K562 (cell line): ENCODE results near the gene WNK2. TPM values are rescaled to one million over a fixed set of nuclear protein-coding genes. Genes with fewer than 3 reads are reported as not detected.

ENCODE experiments used
- ATAC-seq: fragments of 200-7000 bp; cut with Tn5 transposase; 3 replicates; pipeline ENCODE4 v1.9.1; 2020; ENCODE audit warnings: moderate library complexity
- BruUV-seq: library from RNA; stranded (reverse); fragments of 400-500 nt; replicated peaks from 2 replicates; lab custom pipeline; 2021; lab: Mats Ljungman, UMichigan
- CTCF ChIA-PET: fragments of 300-600 bp; formaldehyde crosslinking; extraction: SDS; loops from one replicate; lab custom pipeline; 2021; ENCODE audit warnings: low intra/inter-chr PET ratio; lab: Yijun Ruan, JAX
- POLR2A ChIA-PET: fragments of 300-600, 350-650 bp; sonication (Branson Sonifier 250); formaldehyde crosslinking; extraction: SDS; loops from one replicate; lab custom pipeline; 2021; ENCODE audit warnings: antibody characterized with exemption, inconsistent platforms; lab: Yijun Ruan, JAX
- DNase-seq, 4 experiments: peaks; one replicate each; pipeline versions ENCODE4 v3.0.0 to v3.0.0-alpha.2; 2011 to 2018; ENCODE audit warnings: low spot score in 3 of 4, mixed read lengths in 3 of 4; ENCODE audit errors: extremely low read depth in 1 of 4
- FAIRE-seq: peaks from 2 replicates; lab custom pipeline; 2011; peaks lifted over from hg19 to GRCh38; lab: Jason Lieb, UNC
- H2AFZ ChIP-seq: 2 replicates; pipeline ENCODE4 v1.6.0; 2011; ENCODE audit warnings: low read depth, low read length, control low read depth, inconsistent platforms
- H3K27ac ChIP-seq: fragments of 200-600 bp; 3 replicates; pipeline ENCODE4 v1.8.0; 2011; ENCODE audit warnings: low read depth, mild to moderate bottlenecking, control low read depth, inconsistent platforms, low read length, moderate library complexity, mixed read lengths; ENCODE audit errors: extremely low read depth
- H3K27me3 ChIP-seq, 2 experiments: fragments of 300-600 bp in 1 of 2; 2 replicates in 1 of 2; 3 replicates in 1 of 2; pipeline versions ENCODE4 v1.6.0 to v1.8.0; 2011; ENCODE audit warnings: inconsistent platforms in 2 of 2, low read length in 2 of 2, mild to moderate bottlenecking in 1 of 2, mixed read lengths in 1 of 2, moderate library complexity in 1 of 2; ENCODE audit not compliant: control insufficient read depth in 2 of 2, insufficient read depth in 2 of 2
- H3K36me3 ChIP-seq: fragments of 300-600 bp; 3 replicates; pipeline ENCODE4 v1.8.0; 2011; ENCODE audit warnings: mild to moderate bottlenecking, low read length, inconsistent platforms; ENCODE audit not compliant: control insufficient read depth, insufficient read depth
- H3K4me1 ChIP-seq, 2 experiments: fragments of 200-600 bp in 1 of 2; replicated peaks in 1 of 2; 2 replicates in 1 of 2; 3 replicates in 1 of 2; pipeline versions ENCODE4 v1.5.1 to v1.8.0; 2011; ENCODE audit warnings: inconsistent platforms in 2 of 2, low read length in 2 of 2, mild to moderate bottlenecking in 1 of 2, mixed read lengths in 1 of 2, moderate library complexity in 1 of 2; ENCODE audit not compliant: control insufficient read depth in 2 of 2, insufficient read depth in 2 of 2
- H3K4me2 ChIP-seq: 2 replicates; pipeline ENCODE4 v1.6.1; 2011; ENCODE audit warnings: low read length, control low read depth, inconsistent platforms, mixed read lengths; ENCODE audit not compliant: insufficient read depth
- H3K4me3 ChIP-seq: fragments of 200-600 bp; sonication (generic), shearing (Covaris generic); 2 replicates; pipeline ENCODE4 v1.5.1; 2016; ENCODE audit warnings: control low read depth, inconsistent platforms
- H3K79me2 ChIP-seq: fragments of 200-600 bp; 3 replicates; pipeline ENCODE4 v1.8.0; 2011; ENCODE audit warnings: low read length, inconsistent platforms; ENCODE audit not compliant: control insufficient read depth, insufficient read depth
- H3K9ac ChIP-seq, 2 experiments: 2 replicates each; pipeline versions ENCODE4 v1.6.0 to v1.6.1; 2011; ENCODE audit warnings: low read depth in 2 of 2, low read length in 2 of 2, control low read depth in 1 of 2, inconsistent platforms in 1 of 2, mild to moderate bottlenecking in 1 of 2, mixed read lengths in 1 of 2; ENCODE audit not compliant: insufficient read depth in 1 of 2
- H3K9me1 ChIP-seq: one replicate; pipeline ENCODE4 v1.6.0; 2011; ENCODE audit warnings: inconsistent platforms, mild to moderate bottlenecking, low read length, moderate library complexity; ENCODE audit not compliant: control insufficient read depth, insufficient read depth
- H3K9me3 ChIP-seq: replicated peaks from 2 replicates; pipeline ENCODE4 v1.5.1; 2011; ENCODE audit warnings: low read depth, low read length, inconsistent platforms; ENCODE audit not compliant: control insufficient read depth, insufficient read depth
- H4K20me1 ChIP-seq: replicated peaks from 2 replicates; pipeline ENCODE4 v1.6.1; 2011; ENCODE audit warnings: low read length, inconsistent platforms, mixed read lengths; ENCODE audit not compliant: control insufficient read depth, insufficient read depth
- RAD51 ChIP-seq: fragments of 450-650 bp; IDR thresholded peaks from 2 replicates; pipeline ENCODE4 v1.7.1; 2016; ENCODE audit warnings: low read depth, mild to moderate bottlenecking, borderline replicate concordance
- SETDB1 ChIP-seq: IDR thresholded peaks from one replicate; pipeline ENCODE4 v1.6.1; 2012; ENCODE audit warnings: low read length, control low read depth, inconsistent platforms
- ZNF263 ChIP-seq: sonication (generic); formaldehyde crosslinking; IDR thresholded peaks from 2 replicates; pipeline ENCODE4 v1.8.0; 2022; ENCODE audit warnings: mild to moderate bottlenecking, missing genetic modification reagents, borderline replicate concordance
- WGBS: fragments of 100-300 bp; shearing (Covaris generic); methylation state at CpG from one replicate; pipeline ENCODE4 v1.1.6; 2016; ENCODE audit warnings: low coverage, mixed read lengths; ENCODE audit not compliant: insufficient coverage; ENCODE audit errors: missing lambda C conversion rate; 5-methylcytosine and 5-hydroxymethylcytosine counted together
- in situ Hi-C: fragments of 300-500 bp; cut with MboI; formaldehyde crosslinking; loops from 4 replicates; pipeline ENCODE4 v1.15.0; 2018; ENCODE audit warnings: inconsistent platforms, mixed read lengths
- intact Hi-C: fragments of 100-400 bp; cut with micrococcal nuclease; formaldehyde crosslinking; loops from 2 replicates; pipeline ENCODE4 v1.14.2; 2022
- polyA plus RNA-seq, 8 experiments: library from polyadenylated mRNA; depleted of rRNA in 4 of 8; stranded (reverse) in 5 of 8; unstranded in 3 of 8; fragments of >200 nt; fragmentation: Nextera tagmentation in 2 of 8; fragmentation: Illumina TruSeq in 1 of 8; extraction: Ambion mirVana in 2 of 8; extraction: Trizol in 1 of 8; gene quantifications; 2 replicates each; pipeline versions ENCODE4 v1.2.1 to v1.2.3, GENCODE V29; 2011 to 2014; ENCODE audit warnings: inconsistent platforms in 1 of 8, missing spikeins in 1 of 8
- total RNA-seq, 7 experiments: library from RNA; depleted of rRNA in 6 of 7; stranded (reverse); fragments of >200 nt in 6 of 7; fragmentation: Illumina TruSeq in 2 of 7; extraction: Trizol in 2 of 7; gene quantifications; 2 replicates each; pipeline versions ENCODE4 v1.2.1 to v1.2.3, GENCODE V29; 2011 to 2021; ENCODE audit warnings: low replicate concordance in 1 of 7
- TF ChIP-seq, protein P1 (sequence below): fragments of 450-650 bp; IDR thresholded peaks from 2 replicates; pipeline ENCODE4 v1.7.0; 2016; ENCODE audit warnings: borderline replicate concordance

Gene WNK2
- total and polyA plus RNA-seq, 9 of the 15 experiments (the other 6 are each of a cell fraction or from before 2014, with no cell fraction given): 0.36 to 3.3 (median 0.64) TPM; not detected in 2

DNA sequence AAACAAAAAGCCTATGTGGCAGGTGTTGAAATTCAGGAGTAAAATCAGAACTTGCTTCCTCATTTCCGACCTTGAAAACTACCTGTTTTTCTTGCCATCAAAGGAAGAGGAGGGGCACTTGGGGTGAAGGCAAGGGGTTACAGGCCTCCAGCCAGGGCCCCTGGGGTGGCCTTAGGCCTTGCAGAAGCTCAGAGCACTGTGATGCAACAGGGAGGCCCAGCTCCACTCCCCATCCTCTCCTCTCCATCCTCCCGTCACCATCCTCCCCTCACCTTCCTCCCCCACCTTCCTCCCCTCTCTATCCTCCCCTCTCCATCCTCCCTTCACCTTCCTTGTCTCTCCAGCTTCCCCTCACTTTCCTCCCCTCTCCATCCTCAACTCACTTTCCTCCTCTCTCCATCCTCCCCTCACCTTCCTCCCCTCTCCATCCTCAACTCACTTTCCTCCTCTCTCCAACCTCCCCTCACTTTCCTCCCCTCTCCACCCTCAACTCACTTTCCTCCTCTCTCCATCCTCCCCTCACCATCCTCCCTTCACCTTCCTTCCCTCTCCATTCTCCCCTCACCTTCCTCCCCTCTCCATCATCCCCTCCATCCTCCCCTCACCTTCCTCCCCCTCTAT is 111.6 kb downstream of the WNK2 start:
- peaks cover 2% of the 10 kb centered on the region for H3K9me1 ChIP-seq
- H3K4me2 ChIP-seq: no peak overlapping the region
- no peak overlapping the region for H2AFZ ChIP-seq
- BruUV-seq: no TSS peak
- ChIA-PET POLR2A (no interaction called here), CTCF (no interaction called here)
- H3K27ac ChIP-seq: no peak overlapping the region
- no peak overlapping the region for H3K9ac ChIP-seq
- 7% methylated on average over 1 of the region's 2 CpGs for WGBS
- H3K4me3 ChIP-seq: no peak overlapping the region
- ATAC-seq (no peak), DNase-seq (no peak), FAIRE-seq (no peak)
- in situ Hi-C loops (no loop called here), intact Hi-C loops (no loop called here)
- peak; percentile 95 for TF ChIP-seq ZNF263 (CRISPR knock-in tag)
- TF ChIP-seq RAD51: no peak
- H3K9me3 ChIP-seq: no peaks in the 10 kb centered on the region
- peaks cover 4% of the 10 kb centered on the region; the same call in 1 of the 2 replicates for H4K20me1 ChIP-seq
- H3K79me2 ChIP-seq: no peaks in the 10 kb centered on the region
- no peaks in the 10 kb centered on the region for H3K36me3 ChIP-seq
- H3K4me1 ChIP-seq: peaks cover 0 to 8% of the 10 kb centered on the region in 2 experiments; a peak in 1 of 5 replicates
- peaks cover 24 to 69% of the 10 kb centered on the region in 2 experiments; a peak in 4 of 5 replicates for H3K27me3 ChIP-seq

DNA sequence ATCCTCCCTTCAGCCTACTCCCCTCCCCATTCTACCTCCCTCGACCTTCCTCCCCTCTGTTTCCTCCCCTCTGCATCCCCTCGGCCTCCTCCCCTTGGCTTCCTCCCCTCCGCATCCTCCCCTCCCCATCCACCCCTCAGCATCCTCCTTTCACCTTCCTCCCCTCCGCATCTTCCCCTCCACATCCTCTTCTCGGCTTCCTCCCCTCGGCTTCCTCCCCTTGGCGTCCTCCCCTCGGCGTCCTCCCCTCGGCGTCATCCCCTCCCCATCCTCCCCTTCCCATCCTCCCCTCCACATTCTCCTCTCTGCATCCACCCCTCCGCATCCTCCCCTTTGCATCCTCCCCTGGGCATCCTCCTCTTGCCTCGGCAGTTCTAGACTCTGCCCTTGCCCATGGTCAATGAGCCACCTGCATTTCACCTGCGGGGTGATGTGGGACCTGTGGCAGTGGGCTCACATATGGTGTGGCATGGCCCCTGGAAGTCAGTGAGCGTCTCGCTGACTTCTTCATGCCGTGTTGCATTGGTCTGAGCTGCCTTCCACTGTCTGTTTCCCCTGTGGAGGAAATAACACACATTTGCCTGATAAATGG is 113.0 kb downstream of the WNK2 start:
- ATAC-seq (no peak), FAIRE-seq (no peak)
- no peak overlapping the region for H3K4me3 ChIP-seq
- H3K27ac ChIP-seq: no peak overlapping the region
- H3K36me3 ChIP-seq: no peaks in the 10 kb centered on the region
- H2AFZ ChIP-seq: no peak overlapping the region
- H3K27me3 ChIP-seq: peaks cover 25 to 69% of the 10 kb centered on the region in 2 experiments
- no peaks in the 10 kb centered on the region for H4K20me1 ChIP-seq
- CTCF ChIA-PET: no interaction called here
- H3K9ac ChIP-seq: no peak overlapping the region
- peaks cover 2% of the 10 kb centered on the region for H3K9me1 ChIP-seq
- no peak overlapping the region for H3K4me2 ChIP-seq
- H3K79me2 ChIP-seq: no peaks in the 10 kb centered on the region
- POLR2A ChIA-PET: no interaction called here
- no TSS peak for BruUV-seq
- in situ Hi-C loops: no loop called here
- TF ChIP-seq, protein P1, sequence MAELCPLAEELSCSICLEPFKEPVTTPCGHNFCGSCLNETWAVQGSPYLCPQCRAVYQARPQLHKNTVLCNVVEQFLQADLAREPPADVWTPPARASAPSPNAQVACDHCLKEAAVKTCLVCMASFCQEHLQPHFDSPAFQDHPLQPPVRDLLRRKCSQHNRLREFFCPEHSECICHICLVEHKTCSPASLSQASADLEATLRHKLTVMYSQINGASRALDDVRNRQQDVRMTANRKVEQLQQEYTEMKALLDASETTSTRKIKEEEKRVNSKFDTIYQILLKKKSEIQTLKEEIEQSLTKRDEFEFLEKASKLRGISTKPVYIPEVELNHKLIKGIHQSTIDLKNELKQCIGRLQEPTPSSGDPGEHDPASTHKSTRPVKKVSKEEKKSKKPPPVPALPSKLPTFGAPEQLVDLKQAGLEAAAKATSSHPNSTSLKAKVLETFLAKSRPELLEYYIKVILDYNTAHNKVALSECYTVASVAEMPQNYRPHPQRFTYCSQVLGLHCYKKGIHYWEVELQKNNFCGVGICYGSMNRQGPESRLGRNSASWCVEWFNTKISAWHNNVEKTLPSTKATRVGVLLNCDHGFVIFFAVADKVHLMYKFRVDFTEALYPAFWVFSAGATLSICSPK: no peak
- no peak for TF ChIP-seq SETDB1
- TF ChIP-seq, all 486 proteins: peak for 0
- peak in 1 of 4 experiments; percentile 3 for DNase-seq
- peaks cover 0 to 12% of the 10 kb centered on the region in 2 experiments; a peak in 1 of 5 replicates for H3K4me1 ChIP-seq
- no peaks in the 10 kb centered on the region for H3K9me3 ChIP-seq
- WGBS: 0% methylated on average over 5 of the region's 17 CpGs
- intact Hi-C loops: no loop called here
